ENCODE data around the gene HEXIM2.

HEXIM2 gene

GRCh38 chr17:45128331-45128730 is 33.3 kb upstream of the HEXIM2 start:
- DNase-seq = no peak

DNA sequence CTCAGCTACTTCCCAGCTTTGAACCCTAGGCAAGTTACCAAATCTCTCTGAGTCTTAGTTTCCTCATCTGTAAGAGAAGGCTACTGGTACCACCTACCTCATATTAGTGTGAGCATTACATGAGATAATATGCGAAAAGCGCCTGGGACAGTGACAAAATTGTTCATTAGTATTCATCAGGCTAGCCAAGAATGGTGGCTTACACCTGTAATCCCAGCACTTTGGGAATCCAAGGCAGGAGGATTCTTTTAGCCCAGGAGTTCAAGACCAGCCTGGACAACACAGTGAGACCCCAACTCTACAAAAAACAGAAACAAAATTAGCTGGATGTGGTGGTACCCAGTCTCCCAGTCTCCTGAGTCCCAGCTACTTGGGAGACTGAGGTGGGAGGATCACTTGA is 32.7 kb upstream of the HEXIM2 start:
- no peak for DNase-seq

GRCh38 chr17:45129426-45129939 is 32.2 kb upstream of the HEXIM2 start:
- DNase-seq = no peak

DNA sequence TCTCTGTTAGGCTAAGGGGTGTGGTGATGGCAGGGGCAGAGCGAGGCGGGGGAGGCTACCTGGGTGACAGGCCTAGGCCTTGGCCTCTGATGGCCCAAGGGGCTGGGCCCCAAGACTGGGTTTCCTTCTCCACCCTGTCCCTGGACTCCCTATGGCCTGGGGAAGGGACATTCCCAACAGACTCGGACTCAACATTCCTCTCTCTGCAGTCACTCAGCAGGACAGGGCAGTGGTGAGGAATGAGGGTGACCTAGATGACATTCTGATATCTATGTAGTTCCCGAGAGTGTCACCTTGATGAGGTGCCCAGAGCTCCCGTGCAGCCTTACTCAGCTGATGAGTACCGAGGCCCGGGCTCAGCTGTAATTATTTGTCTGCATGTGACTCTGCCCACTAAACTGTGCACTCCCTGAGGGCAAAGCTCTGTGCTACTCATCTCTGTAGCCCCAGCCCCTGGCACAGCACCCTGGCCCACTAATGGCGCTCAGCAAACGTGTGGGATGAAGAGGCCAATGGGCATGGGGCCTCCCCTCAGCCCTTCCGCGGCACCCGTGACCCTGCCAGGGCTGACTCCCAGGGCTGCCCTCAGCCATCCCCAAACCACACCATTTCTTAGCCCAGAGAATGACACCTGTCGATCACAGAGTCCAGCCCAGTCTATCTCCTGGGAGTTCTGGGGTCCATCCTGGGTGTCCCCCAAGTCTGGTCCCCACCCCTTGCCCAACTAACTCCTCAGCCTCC is 31.6 kb upstream of the HEXIM2 start:
- DNase-seq = no peak

- no peak for DNase-seq
Observed at GRCh38 chr17:45130681-45131615, 30.7 kb upstream of the HEXIM2 start.

- peak; percentile 46 for DNase-seq
Observed at GRCh38 chr17:45131616-45132319, 29.9 kb upstream of the HEXIM2 start.

DNA sequence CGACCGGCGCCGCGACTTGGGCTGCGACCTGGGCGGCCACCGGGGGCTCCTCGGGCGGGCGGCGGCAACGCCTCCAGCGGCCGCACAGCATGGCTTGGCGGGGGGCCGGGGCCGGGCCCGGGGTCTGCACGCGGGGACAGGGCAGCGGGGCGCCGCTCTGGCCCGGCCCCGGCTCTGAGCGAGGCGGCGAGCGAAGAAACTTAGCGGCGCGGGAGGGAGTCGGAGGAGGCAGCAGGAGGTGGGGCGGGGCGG is 29.4 kb upstream of the HEXIM2 start, which contains the start of gene PLCD3:
Gene PLCD3 (minus strand): TSS at position 196 of the 252 bp plus-strand sequence. CDS start 105 bp downstream, at position 91.
- no peak for DNase-seq

DNA sequence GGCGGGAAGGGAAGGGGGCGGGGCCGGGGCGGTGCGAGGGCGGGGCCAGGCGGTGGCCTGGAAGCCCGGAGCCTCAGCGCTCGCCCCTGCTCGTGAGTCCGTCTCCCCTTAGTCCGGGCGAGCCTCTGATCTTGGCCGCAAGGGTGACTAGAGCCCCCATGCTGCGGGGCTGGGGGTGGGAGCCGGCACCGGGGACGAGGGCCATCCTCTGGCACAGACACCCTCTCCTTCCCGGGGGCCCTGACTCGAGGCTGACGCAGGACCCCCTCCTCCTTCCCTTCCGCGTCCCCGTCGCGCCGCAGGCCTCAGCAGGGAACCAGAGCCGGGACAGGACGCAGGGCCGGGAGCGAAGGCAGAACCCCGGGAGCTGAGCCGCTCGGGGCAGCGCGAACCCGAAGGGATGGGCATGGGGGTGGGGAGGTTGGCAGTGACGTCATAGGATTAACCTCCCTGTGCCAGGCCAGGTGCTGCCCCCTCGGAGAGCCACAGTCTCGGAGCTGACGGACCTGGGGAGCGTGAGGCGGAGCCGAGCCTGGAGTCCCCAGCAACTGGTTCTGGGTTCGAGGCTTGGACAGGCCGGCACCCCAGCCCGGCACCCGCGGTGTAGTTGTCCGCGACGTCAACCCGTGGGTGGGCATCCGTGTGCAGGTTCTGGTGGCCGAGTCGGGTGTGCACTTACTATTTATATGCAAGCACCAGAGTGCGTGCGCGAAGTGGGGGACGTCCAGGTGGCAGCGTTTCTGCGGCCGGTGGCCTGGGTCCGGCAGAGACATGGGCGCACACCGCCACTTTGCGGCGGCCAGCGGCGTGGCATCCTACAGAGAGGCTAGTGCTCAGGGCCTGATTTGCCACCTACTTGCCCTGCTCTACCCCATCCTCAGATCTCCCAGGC is 28.9 kb upstream of the HEXIM2 start:
- peak; percentile 56 for DNase-seq

GRCh38 chr17:45135192-45135977 is 26.3 kb upstream of the HEXIM2 start, which contains the start of gene ACBD4:
Gene ACBD4, plus strand, starts transcription at chr17:45135687. Its CDS starts 458 bp downstream, at chr17:45136145.
- peak; percentile 96 for DNase-seq

GRCh38 chr17:45135978-45136791 is 25.5 kb upstream of the HEXIM2 start:
- no peak for DNase-seq

DNA sequence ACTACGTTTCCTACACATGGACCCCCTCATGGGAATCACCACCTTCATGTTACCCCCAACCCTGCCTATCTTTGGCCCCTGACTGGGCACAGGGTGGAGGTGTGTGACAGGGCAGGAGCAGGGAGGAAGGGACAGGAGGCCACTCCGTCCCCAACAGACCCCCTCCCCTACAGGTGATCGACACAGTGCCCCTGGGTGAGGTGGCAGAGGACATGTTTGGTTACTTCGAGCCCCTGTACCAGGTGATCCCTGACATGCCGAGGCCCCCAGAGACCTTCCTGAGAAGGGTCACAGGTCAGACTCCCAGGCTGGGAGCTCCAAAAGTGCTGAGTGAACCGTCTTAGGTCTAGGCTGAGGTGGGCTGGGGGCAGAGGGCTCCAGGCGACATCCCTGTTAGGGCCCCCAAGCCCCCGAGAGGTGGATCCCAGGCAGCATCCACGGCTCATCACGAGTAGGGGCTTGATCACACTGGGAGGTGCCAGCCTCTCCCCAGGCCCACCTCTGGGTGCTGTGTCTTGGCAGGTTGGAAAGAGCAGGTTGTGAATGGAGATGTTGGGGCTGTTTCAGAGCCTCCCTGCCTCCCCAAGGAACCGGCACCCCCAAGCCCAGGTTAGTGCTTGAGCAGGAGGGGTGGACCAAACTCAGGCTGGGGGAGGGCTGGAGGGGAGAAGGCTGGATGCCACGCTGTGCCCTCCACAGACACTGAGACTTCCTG is 24.7 kb upstream of the HEXIM2 start:
- DNase-seq = no peak

GRCh38 chr17:45137561-45138305 is 23.9 kb upstream of the HEXIM2 start:
- no peak for DNase-seq

GRCh38 chr17:45138911-45139532 is 22.7 kb upstream of the HEXIM2 start:
- no peak for DNase-seq

GRCh38 chr17:45139533-45139920 is 22.1 kb upstream of the HEXIM2 start:
- DNase-seq = no peak

GRCh38 chr17:45143094-45143670 is 18.5 kb upstream of the HEXIM2 start:
- DNase-seq = no peak

DNA sequence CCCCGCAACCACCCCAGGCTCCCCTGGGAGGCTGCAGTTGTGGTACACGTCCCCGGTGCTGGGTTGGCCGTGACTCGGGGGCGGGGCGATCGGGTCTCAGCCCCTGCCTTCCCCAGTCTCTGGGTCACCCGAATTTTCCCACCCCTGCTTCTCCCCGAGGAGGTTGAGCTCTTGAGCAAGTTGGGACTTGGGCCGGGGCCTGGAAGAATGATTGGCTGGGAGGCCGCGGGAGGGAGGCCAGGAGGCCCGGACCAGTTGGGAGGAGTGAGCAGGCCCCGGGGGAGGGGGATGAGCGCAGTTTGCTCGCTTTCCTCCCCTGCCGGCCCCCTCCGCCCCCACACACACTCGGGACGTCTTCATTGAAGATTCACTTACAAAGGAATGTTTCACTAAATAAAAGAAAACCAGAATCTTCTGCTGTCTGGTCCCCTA is 17.9 kb upstream of the HEXIM2 start:
- DNase-seq = no peak

DNA sequence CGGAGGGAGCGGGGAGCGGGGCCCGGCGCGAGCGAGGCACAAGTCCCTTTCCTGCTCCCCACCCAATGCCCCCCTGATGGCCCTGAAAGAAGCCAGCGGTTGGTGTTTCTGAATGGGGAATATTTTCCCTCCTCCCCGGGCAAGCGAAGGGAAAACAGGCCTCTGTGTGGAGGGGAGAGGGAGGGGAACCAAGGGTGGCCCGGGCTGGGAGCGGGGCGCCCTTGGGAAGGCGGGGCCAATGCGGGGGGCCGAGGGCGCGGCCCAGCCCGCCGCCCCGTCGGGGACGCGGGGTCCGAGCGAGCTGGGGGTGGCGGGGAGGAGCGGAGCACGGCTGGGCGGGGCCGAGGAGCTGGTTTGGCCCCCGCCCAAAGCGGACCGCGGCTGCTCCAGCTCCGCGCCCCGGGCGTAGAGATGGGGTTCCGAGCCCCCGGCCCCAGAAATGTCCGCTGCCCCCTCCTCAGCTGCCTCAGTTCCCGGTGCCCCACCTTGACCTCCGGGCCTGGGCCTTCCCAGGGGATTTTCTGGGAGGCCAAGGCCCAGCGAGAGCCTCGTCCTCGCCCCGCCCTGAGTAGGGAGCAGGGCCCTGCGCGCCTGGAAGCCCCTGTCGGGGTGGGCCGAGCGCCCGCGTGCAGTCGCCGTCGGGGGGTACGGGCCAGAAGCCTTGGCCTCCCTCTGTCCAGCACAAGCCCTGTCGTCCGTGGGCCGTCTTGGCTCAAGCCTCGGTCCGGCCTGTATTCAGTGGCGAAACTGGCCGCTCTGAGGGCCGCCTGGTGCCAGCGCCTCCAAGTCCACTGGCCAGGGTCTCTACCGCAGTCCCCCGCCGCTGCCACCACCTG is 17.3 kb upstream of the HEXIM2 start:
- no peak for DNase-seq
